Measurements from ENCODE around the gene DEK.

Gene DEK

DNA sequence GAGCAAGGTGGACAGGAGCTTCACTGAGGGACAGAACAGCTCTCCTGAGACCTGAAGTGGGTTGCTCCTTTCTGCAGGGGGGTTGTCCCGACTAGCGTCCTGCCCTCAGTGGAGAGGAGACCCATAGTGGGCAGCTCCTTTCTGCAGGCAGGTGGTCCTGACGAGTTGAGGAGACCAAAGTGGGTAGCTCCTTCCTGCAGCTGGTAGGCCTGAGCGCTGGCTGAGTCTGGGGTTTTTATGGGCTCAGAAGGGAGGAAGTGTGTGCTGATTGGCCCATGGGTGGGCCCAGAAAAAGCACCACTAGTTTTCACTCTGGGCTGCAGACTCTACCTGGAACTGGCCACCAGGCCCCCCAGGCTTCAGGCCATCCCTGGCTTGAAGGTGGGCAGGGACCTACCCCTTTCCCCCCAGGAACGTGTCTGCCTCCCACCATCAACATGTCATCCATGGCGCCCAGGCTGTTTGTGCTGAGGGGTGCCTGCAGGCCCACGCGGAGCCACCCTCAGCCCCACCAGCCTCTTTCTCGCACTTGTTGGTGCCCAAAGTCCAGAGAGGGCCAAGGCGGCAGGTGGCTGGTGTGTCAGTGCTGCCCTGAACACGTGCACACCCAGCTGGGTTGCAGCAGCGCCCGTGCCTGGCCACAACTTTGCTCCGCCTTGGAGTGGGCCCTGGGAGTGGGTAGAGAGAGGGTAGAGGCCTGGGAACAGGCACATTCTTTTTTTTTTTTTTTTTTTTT, 1.6 kb upstream of the DEK start:
- DNase-seq (ENCODE audit: low read depth, low spot score), result no peak

DNA sequence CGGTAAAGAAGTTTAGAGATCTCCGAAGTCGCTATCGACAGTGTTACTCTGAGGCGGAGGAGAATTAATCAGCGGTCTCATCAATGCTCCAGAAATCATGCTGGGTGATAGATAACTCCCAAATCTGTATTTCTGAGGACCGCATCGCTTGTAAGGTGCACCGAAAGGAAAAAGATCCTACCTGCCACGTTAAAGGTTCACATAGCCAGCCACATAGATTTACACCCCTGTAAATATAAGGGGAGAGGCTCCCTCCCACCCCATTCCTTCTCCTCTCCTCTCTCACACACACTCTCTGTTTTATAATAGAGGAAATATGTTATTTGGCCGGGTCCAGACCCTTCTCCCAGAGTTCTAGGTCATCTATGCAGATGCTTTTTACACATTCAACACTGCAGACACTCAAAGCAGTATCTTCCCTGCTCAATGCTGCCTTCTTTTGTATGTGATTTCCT, 620 bp upstream of the DEK start:
- no peak for DNase-seq (ENCODE audit: low read depth, low spot score)

DNA sequence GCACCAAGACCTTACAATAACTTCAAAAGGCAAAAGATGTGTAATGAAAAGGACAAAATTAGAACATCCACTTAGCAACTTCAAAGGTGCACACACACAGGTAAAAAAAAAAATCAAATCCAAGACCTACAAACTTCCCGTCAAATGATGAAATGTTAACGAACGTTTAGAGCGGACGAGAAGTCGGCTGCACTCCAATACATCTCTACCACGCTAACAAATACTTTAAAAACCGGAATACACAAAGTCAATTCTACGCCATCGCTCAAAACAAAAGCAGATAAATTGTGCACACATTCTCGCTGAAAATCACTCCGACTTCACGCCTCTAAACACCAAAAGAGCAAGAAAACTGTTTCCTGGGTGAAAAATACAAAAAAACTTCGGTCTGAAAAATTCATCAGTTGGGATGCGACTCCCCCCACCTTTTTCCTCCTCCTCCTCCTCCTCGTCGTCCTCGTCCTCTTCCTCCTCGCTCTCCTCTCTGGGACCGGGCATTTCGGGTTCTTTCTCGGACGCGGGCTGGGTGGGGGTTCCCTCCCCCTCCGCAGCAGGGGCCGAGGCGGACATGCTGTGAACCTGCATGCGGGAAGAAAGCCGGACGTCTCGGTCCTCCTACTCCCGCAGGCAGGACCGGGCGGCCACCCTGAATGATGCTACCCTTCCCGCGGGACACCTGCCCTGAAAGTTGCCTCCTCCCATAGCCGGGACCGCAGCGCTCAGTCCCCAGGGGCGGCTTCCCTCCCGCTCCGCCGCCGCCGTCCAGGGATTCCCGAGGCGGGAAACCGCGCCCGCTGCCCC, 712 bp downstream of the DEK start:
- DNase-seq (ENCODE audit: low read depth, low spot score), result no peak

- DNase-seq (ENCODE audit: low read depth, low spot score), result peak; percentile 29
These were observed 1.5 kb downstream of the DEK start for GRCh38 chr6:18262702-18263417.

- DNase-seq (ENCODE audit: low read depth, low spot score), result no peak
These were observed 2.5 kb downstream of the DEK start for GRCh38 chr6:18261877-18262276.

DNA sequence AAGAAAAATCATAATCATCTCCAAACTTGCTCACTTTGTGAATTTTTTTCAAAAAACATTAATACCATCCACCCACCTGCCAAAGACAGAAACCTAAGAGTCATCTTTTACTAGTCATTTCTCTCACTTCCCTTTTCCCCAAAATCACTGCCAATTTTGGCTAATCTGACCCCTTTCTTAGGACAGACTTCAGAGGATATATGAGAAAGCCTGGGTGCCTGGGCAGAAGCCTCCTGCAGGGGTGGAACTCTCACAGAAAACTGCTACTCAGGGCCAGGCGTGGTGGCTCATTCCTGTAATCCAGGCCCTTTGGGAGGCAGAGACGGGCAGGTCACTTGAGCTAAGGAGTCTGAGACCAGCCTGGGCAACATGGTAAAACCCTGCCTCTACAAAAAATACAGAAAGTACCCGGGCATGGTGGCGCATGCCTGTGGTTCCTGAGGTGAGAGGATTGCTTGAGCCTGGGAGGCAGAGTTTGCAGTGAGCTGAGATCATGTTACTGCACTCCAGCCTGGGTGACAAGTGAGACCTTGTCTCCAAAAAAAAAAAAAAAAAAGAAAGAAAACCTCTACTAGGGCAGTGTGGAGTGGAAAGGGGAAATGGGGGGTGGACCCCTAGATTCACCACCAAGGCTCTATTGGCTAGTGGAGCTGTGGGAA, 3.8 kb downstream of the DEK start:
- no peak for DNase-seq (ENCODE audit: low read depth, low spot score)

DNA sequence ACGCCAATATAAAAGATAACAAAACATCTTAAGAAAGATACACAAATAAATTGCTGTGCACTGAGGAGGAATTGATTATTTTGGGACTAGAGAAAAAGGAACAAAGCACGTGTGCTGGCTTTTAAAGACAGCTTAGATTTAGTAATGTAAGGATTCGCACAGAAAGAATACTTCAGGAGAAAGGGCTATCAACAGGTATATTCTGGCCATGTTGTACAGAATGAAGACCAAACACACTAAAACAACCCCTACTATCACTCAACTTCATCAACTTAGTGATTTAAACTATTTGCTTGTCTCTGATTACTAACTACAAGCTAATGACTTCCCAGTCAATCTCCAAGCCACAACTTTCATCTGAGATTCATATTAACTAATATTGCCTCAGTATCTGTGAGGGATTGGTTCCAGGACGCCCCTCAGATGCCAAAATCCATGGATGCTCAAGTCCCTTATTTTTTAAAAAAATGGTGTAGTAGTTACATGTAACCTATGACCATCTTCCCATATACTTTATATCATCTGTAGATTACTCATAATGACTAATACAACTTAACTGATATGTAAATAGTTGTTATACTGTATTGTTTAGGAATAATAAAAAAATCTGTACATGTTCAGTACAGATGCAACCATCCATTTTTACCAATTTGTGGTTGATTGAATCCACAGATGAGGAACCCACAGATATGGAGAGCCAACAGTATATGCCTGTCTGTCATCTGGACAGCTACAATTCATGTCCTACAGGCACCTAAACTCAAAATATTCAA, 4.5 kb downstream of the DEK start:
- DNase-seq (ENCODE audit: low read depth, low spot score), result no peak

- DNase-seq (ENCODE audit: low read depth, low spot score), result no peak
These were observed 9.5 kb downstream of the DEK start for GRCh38 chr6:18254793-18255192.

DNA sequence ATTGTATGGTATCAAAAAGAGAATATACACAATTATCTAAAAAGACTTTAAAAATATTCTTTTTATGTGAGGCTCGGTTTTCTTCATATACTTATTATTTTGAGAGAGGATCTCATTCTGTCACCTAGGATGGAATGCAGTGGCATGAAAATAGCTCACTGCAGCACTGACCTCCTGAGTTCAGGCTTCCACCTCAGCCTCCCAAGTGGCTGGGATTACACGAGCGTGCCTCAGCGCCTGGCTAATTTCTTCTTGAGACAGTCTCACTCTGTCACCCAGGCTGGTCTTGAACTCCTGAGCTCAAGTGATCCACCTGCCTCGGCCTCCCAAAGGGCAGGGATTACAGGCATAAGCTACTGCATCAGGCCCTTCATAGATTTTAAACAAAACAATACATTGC, 10.7 kb downstream of the DEK start:
- DNase-seq (ENCODE audit: low read depth, low spot score), result no peak

GRCh38 chr6:18249271-18249670, 15.1 kb downstream of the DEK start:
- DNase-seq (ENCODE audit: low read depth, low spot score), result no peak

- DNase-seq (ENCODE audit: low read depth, low spot score), result no peak
These were observed 15.6 kb downstream of the DEK start for GRCh38 chr6:18248698-18249097.

GRCh38 chr6:18247002-18247401, 17.3 kb downstream of the DEK start:
- no peak for DNase-seq (ENCODE audit: low read depth, low spot score)

GRCh38 chr6:18246205-18246604, 18.1 kb downstream of the DEK start:
- no peak for DNase-seq (ENCODE audit: low read depth, low spot score)

DNA sequence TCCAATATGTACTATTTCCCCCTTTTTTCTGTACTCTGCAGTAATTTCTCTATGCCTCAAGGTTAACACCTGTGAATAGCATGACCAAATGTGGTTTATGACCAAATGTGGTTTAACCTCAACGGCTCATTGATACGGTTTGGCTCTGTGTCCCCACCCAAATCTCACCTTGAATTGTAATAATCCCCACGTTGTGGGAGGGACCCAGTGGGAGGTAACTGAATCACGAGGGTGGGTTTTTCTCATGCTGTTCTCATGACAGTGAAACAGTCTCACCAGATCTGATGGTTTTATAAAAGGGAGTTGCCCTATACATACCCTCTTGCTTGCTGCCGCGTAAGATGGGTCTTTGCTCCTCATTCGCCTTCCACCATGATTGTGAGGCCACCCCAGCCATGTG, 18.7 kb downstream of the DEK start:
- DNase-seq (ENCODE audit: low read depth, low spot score), result no peak

- DNase-seq (ENCODE audit: low read depth, low spot score), result no peak
These were observed 19.3 kb downstream of the DEK start for GRCh38 chr6:18245079-18245478.

- DNase-seq (ENCODE audit: low read depth, low spot score), result no peak
These were observed 20.1 kb downstream of the DEK start for GRCh38 chr6:18244251-18244650.

GRCh38 chr6:18243302-18243893, 20.9 kb downstream of the DEK start:
- DNase-seq (ENCODE audit: low read depth, low spot score), result no peak

- DNase-seq (ENCODE audit: low read depth, low spot score), result no peak
These were observed 22.1 kb downstream of the DEK start for GRCh38 chr6:18242062-18242851.

- no peak for DNase-seq (ENCODE audit: low read depth, low spot score)
These were observed 22.9 kb downstream of the DEK start for GRCh38 chr6:18241208-18242038.
